Caco-2 (cell line): ENCODE measurements around the gene TLX1. TPM values are rescaled to one million over a fixed set of nuclear protein-coding genes. Genes with fewer than 3 reads are reported as not detected.

ENCODE experiments used
- Bru-seq: library from RNA; stranded (reverse); fragments of 400-500 nt; gene quantifications from one replicate; lab custom pipeline; 2021; lab: Mats Ljungman, UMichigan
- BruChase-seq, 2 experiments: library from RNA; stranded (reverse); fragments of 400-500 nt; gene quantifications; one replicate each; lab custom pipeline; 2021; lab: Mats Ljungman, UMichigan
- BruUV-seq: library from RNA; stranded (reverse); fragments of 400-500 nt; replicated peaks from 2 replicates; lab custom pipeline; 2021; lab: Mats Ljungman, UMichigan
- CTCF ChIA-PET: fragments of 300-600 bp; sonication (Branson Sonifier 250); formaldehyde crosslinking; loops from one replicate; lab custom pipeline; 2022; ENCODE audit warnings: antibody characterized with exemption; lab: Charles Lee
- POLR2A ChIA-PET: fragments of 300-600 bp; sonication (Branson Sonifier 250); formaldehyde crosslinking; loops from one replicate; lab custom pipeline; 2022; ENCODE audit warnings: antibody characterized with exemption; lab: Charles Lee
- DNase-seq, 2 experiments: peaks; one replicate each; pipeline versions ENCODE4 v3.0.0 to v3.0.0-alpha.2; 2020 to 2022
- H3K27me3 ChIP-seq: replicated peaks from 2 replicates; pipeline ENCODE4 v1.6.0; 2011; ENCODE audit warnings: low read length; ENCODE audit not compliant: control insufficient read depth, insufficient read depth
- H3K36me3 ChIP-seq: 2 replicates; pipeline ENCODE4 v1.5.1; 2011; ENCODE audit warnings: low read length; ENCODE audit not compliant: control insufficient read depth, insufficient read depth
- H3K4me1 ChIP-seq: fragments of 250-450 bp; sonication (Bioruptor Pico); 2 replicates; pipeline ENCODE4 v1.5.1; 2020; ENCODE audit warnings: mild to moderate bottlenecking
- H3K4me3 ChIP-seq: 2 replicates; pipeline ENCODE4 v1.5.1; 2011; ENCODE audit warnings: low read depth, mild to moderate bottlenecking, control low read depth, low read length
- H3K9me3 ChIP-seq: fragments of 250-450 bp; sonication (Bioruptor Pico); 2 replicates; pipeline ENCODE4 v1.5.1; 2020; ENCODE audit warnings: mild to moderate bottlenecking, moderate library complexity
- H3K27ac Mint-ChIP-seq: one replicate; pipeline ENCODE4 v1.8.0; 2022; ENCODE audit warnings: mixed read lengths; ENCODE audit not compliant: unreplicated experiment
- H3K27me3 Mint-ChIP-seq: one replicate; pipeline ENCODE4 v1.8.0; 2022; ENCODE audit warnings: mixed read lengths; ENCODE audit not compliant: insufficient read depth, unreplicated experiment
- H3K36me3 Mint-ChIP-seq: one replicate; pipeline ENCODE4 v1.8.0; 2022; ENCODE audit warnings: mild to moderate bottlenecking, mixed read lengths; ENCODE audit not compliant: insufficient read depth, unreplicated experiment
- H3K4me1 Mint-ChIP-seq: one replicate; pipeline ENCODE4 v1.8.0; 2022; ENCODE audit warnings: low read depth, mixed read lengths; ENCODE audit not compliant: unreplicated experiment
- H3K4me3 Mint-ChIP-seq: one replicate; pipeline ENCODE4 v1.8.0; 2022; ENCODE audit warnings: mild to moderate bottlenecking, moderate library complexity, mixed read lengths; ENCODE audit not compliant: unreplicated experiment
- H3K9me3 Mint-ChIP-seq: one replicate; pipeline ENCODE4 v1.8.0; 2022; ENCODE audit warnings: mixed read lengths; ENCODE audit not compliant: unreplicated experiment
- intact Hi-C: fragments of 100-400 bp; cut with micrococcal nuclease; formaldehyde crosslinking; loops from one replicate; pipeline ENCODE4 v1.10.0; 2022; ENCODE audit not compliant: unreplicated experiment
- long read RNA-seq: library from polyadenylated mRNA; stranded (forward); transcript quantifications from one replicate; pipeline ENCODE4 v2.0.0, GENCODE V29; 2022
- total RNA-seq: library from RNA; stranded (reverse); gene quantifications from 2 replicates; pipeline ENCODE4 v1.2.3, GENCODE V29; 2022
- TF ChIP-seq, protein P1 (sequence below), 2 experiments: fragments of 200-600 bp in 1 of 2; IDR thresholded peaks; 1 replicate in 1 of 2; 2 replicates in 1 of 2; pipeline versions ENCODE4 v1.5.1 to v1.8.0; 2011 to 2022; ENCODE audit warnings: antibody characterized with exemption in 1 of 2, control low read depth in 1 of 2, inconsistent platforms in 1 of 2, low read depth in 1 of 2, low read length in 1 of 2, mild to moderate bottlenecking in 1 of 2, moderate library complexity in 1 of 2; ENCODE audit not compliant: insufficient read depth in 1 of 2, severe bottlenecking in 1 of 2, unreplicated experiment in 1 of 2

The TLX1 gene
- total RNA-seq (1.9 and 2.3 TPM in 2 replicates), Bru-seq, nascent RNA (percentile 40 among the genes with signal in this experiment), BruChase-seq, experiment 1, labeled RNA remaining after a 2-hour chase (percentile 43 among the genes with signal in this experiment), BruChase-seq, experiment 2, labeled RNA remaining after a 6-hour chase (percentile 28 among the genes with signal in this experiment)
- long read RNA-seq, partial matches to known transcripts: 2 of 6 reads
- long read RNA-seq, other reads (novel, unspliced or antisense): 0 of 6 reads

DNA sequence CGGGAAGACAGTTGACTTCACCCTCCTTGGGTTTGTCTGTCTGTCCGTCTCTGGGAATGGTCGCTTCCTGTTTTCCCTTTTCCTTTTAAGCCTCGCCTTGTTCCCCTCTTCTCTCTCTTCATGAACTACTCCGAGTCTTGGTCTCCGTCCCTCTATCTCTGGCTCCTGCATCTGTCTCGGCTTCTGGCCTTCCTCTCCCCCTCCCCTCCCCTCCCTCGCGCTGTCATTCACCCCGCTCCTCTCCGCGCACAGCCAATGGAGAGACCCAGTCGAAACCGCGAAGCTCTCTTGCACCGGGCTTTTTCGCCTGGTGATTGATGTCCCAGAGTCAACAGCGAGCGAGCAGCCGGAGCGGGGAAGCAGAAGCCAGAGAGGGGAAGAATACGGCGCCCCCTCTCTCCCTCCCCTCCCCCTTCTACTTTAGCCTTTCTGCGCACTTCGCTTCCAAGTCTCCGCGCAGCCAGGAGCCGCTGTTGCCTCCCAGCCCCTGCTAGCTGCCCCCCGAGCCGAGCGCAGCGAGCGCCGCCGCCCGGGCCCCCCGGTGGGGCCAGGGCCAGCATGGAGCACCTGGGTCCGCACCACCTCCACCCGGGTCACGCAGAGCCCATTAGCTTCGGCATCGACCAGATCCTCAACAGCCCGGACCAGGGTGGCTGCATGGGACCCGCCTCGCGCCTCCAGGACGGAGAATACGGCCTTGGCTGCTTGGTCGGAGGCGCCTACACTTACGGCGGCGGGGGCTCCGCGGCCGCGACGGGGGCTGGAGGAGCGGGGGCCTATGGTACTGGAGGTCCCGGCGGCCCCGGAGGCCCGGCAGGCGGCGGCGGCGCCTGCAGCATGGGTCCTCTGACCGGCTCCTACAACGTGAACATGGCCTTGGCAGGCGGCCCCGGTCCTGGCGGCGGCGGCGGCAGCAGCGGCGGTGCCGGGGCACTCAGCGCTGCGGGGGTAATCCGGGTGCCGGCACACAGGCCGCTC, at the start of gene TLX1:
Gene TLX1 (plus strand): TSS at position 317 of the 978 bp plus-strand sequence. CDS start 242 bp downstream, at position 559.
- no peaks in the 10 kb centered on the region for H3K27me3 Mint-ChIP-seq
- DNase-seq: peak; percentile 62 to 66
- Histone ChIP-seq H3K36me3 (no peaks in the 10 kb centered on the region), H3K4me1 (peaks cover 23% of the 10 kb centered on the region), H3K4me3 (peak within 1 kb of the TSS; percentile 51), H3K27me3 (no peaks in the 10 kb centered on the region), H3K9me3 (no peaks in the 10 kb centered on the region)
- H3K4me1 Mint-ChIP-seq: peaks cover 12% of the 10 kb centered on the region
- peak within 1 kb of the TSS; percentile 69 for H3K4me3 Mint-ChIP-seq
- CTCF ChIA-PET: interaction anchor here (0.6 to 4.6 kb wide), 7 partner anchors 10 to 88 kb away, joined by 3 to 24 read pairs (median 4); no protein-coding TSS in a partner anchor
- no peaks in the 10 kb centered on the region for H3K36me3 Mint-ChIP-seq
- no peak within 1 kb of the TSS for H3K27ac Mint-ChIP-seq
- no peaks in the 10 kb centered on the region for H3K9me3 Mint-ChIP-seq
- TF ChIP-seq, protein P1, sequence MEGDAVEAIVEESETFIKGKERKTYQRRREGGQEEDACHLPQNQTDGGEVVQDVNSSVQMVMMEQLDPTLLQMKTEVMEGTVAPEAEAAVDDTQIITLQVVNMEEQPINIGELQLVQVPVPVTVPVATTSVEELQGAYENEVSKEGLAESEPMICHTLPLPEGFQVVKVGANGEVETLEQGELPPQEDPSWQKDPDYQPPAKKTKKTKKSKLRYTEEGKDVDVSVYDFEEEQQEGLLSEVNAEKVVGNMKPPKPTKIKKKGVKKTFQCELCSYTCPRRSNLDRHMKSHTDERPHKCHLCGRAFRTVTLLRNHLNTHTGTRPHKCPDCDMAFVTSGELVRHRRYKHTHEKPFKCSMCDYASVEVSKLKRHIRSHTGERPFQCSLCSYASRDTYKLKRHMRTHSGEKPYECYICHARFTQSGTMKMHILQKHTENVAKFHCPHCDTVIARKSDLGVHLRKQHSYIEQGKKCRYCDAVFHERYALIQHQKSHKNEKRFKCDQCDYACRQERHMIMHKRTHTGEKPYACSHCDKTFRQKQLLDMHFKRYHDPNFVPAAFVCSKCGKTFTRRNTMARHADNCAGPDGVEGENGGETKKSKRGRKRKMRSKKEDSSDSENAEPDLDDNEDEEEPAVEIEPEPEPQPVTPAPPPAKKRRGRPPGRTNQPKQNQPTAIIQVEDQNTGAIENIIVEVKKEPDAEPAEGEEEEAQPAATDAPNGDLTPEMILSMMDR (IDR thresholded peaks at IDR 0.05; ENCODE audit: insufficient read depth in 1 of 2, low read depth in 1 of 2, low read length in 1 of 2, severe bottlenecking in 1 of 2, unreplicated experiment in 1 of 2): peak in 1 of 2 experiments; percentile 21
- intact Hi-C loops: loop anchor here (1.0 kb wide), 1 partner anchor 18 kb away; no protein-coding TSS in a partner anchor
- POLR2A ChIA-PET: interaction anchor here (0.6 to 0.8 kb wide), 2 partner anchors 36 to 184 kb away, joined by 3 to 7 read pairs; no protein-coding TSS in a partner anchor
- BruUV-seq: no TSS peak

DNA sequence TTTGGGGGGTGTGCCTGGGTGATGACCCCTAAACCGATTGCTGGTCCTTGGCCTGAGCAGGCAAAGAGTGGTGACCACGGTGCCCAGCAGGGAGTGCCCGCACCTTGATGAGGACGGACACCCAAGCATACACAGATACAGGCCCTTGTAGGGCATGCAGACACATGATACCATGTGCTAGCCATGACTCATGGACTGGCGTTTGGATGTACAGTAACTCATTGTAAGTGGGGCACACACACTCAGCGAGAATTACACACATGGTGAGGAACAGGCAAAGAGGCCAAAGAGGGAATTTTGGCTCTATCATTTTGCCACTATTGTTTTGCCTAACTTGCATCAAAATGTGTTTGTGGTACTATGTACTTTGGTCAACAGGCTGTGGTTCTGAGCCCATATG, 45.3 kb upstream of the TLX1 start:
- Histone ChIP-seq H3K9me3 (no peaks in the 10 kb centered on the region), H3K36me3 (no peaks in the 10 kb centered on the region), H3K4me3 (no peak overlapping the region), H3K4me1 (no peaks in the 10 kb centered on the region), H3K27me3 (no peaks in the 10 kb centered on the region; the same call in 1 of the 2 replicates)
- CTCF ChIA-PET: interaction anchor here (2.4 to 3.3 kb wide), 2 partner anchors 10 to 56 kb away, joined by 10 to 13 read pairs; no protein-coding TSS in a partner anchor
- BruUV-seq: no TSS peak
- H3K9me3 Mint-ChIP-seq: no peaks in the 10 kb centered on the region
- H3K27ac Mint-ChIP-seq: no peak overlapping the region
- intact Hi-C loops: no loop called here
- peaks cover 8% of the 10 kb centered on the region for H3K27me3 Mint-ChIP-seq
- H3K4me3 Mint-ChIP-seq: no peak overlapping the region
- H3K4me1 Mint-ChIP-seq: peaks cover 8% of the 10 kb centered on the region
- H3K36me3 Mint-ChIP-seq: no peaks in the 10 kb centered on the region
- POLR2A ChIA-PET: no interaction called here
- TF ChIP-seq, protein P1 (IDR thresholded peaks at IDR 0.05; ENCODE audit: insufficient read depth in 1 of 2, low read depth in 1 of 2, low read length in 1 of 2, severe bottlenecking in 1 of 2, unreplicated experiment in 1 of 2): no peak
- no peak for DNase-seq

DNA sequence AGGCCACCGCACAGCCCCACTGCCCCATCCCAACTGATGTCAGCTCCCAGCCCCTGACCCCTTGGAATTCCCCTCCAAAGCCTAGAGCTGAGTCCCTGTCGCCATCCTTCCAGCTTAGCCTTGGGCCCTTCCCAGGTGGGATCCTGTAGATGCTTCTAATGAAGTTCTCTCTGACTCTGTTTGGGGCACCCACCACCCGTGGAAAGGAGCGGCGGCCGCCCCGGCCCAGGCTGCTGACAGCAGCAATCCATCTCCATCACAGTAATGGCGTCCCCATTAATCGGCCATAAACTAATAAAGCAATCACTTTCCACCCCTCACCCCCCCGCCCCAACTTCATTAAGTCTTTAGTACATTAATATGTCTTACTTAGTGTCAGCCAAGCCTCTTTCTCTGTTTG, 43.7 kb upstream of the TLX1 start:
- intact Hi-C loops: no loop called here
- Mint-ChIP-seq H3K9me3 (no peaks in the 10 kb centered on the region), H3K27ac (no peak overlapping the region), H3K36me3 (no peaks in the 10 kb centered on the region), H3K27me3 (peaks cover 6% of the 10 kb centered on the region), H3K4me1 (peaks cover 23% of the 10 kb centered on the region), H3K4me3 (no peak overlapping the region)
- BruUV-seq: no TSS peak
- Histone ChIP-seq H3K36me3 (no peaks in the 10 kb centered on the region), H3K4me3 (no peak overlapping the region), H3K4me1 (peaks cover 6% of the 10 kb centered on the region), H3K27me3 (no peaks in the 10 kb centered on the region; the same call in 1 of the 2 replicates), H3K9me3 (no peaks in the 10 kb centered on the region)
- POLR2A ChIA-PET: no interaction called here
- TF ChIP-seq, protein P1 (IDR thresholded peaks at IDR 0.05; ENCODE audit: insufficient read depth in 1 of 2, low read depth in 1 of 2, low read length in 1 of 2, severe bottlenecking in 1 of 2, unreplicated experiment in 1 of 2): no peak
- CTCF ChIA-PET: no interaction called here
- no peak for DNase-seq
